Caki2 (cell line): ENCODE results near the gene TPP2. TPM values are rescaled to one million over a fixed set of nuclear protein-coding genes. Genes with fewer than 3 reads are reported as not detected.
A peak's percentile ranks its signal among the peaks of the same experiment; 100 is the strongest.

Source experiments
- DNase-seq: peaks from one replicate; pipeline ENCODE4 v3.0.0-alpha.2; 2015; ENCODE audit warnings: low read depth
- in situ Hi-C: cut with HindIII; loops from 2 replicates; pipeline ENCODE4 v1.10.0; 2016; ENCODE audit warnings: low sequenced_read_pairs, low pct_unique_long_range_greater_than_20kb, mixed read lengths
- total RNA-seq: library from RNA; depleted of rRNA; stranded (reverse); fragments of >200 nt; shearing (Covaris generic); gene quantifications from 2 replicates; pipeline ENCODE4 v1.2.3, GENCODE V29; 2014; ENCODE audit warnings: low replicate concordance; rRNA removed

Gene TPP2
- total RNA-seq, 1 experiment from 2014 or later, result 19.5 TPM

GRCh38 chr13:102701331-102701730 is 104.5 kb downstream of the TPP2 start:
- no peak for DNase-seq
- in situ Hi-C loops, result no loop called here

GRCh38 chr13:102702965-102703725 is 106.4 kb downstream of the TPP2 start:
- in situ Hi-C loops, result no loop called here
- DNase-seq, result no peak

GRCh38 chr13:102703726-102704035 is 106.9 kb downstream of the TPP2 start:
- in situ Hi-C loops, result no loop called here
- peak; percentile 60 for DNase-seq

GRCh38 chr13:102704238-102705058 is 107.7 kb downstream of the TPP2 start:
- in situ Hi-C loops, result no loop called here
- no peak for DNase-seq

GRCh38 chr13:102707467-102707866 is 110.7 kb downstream of the TPP2 start:
- in situ Hi-C loops, result no loop called here
- DNase-seq, result peak; percentile 88

GRCh38 chr13:102708211-102708610 is 111.4 kb downstream of the TPP2 start:
- in situ Hi-C loops, result no loop called here

GRCh38 chr13:102708991-102709390 is 112.2 kb downstream of the TPP2 start:
- in situ Hi-C loops, result no loop called here
- DNase-seq, result no peak

More at GRCh38 chr13:102708211-102708610, 111.4 kb downstream of the TPP2 start:
- no peak for DNase-seq

GRCh38 chr13:102709536-102709935 is 112.8 kb downstream of the TPP2 start:
- in situ Hi-C loops, result no loop called here

GRCh38 chr13:102710261-102710679 is 113.5 kb downstream of the TPP2 start:
- in situ Hi-C loops, result no loop called here

More at GRCh38 chr13:102709536-102709935, 112.8 kb downstream of the TPP2 start:
- no peak for DNase-seq

GRCh38 chr13:102715447-102715846 is 118.7 kb downstream of the TPP2 start:
- in situ Hi-C loops, result no loop called here

More at GRCh38 chr13:102710261-102710679, 113.5 kb downstream of the TPP2 start:
- no peak for DNase-seq

GRCh38 chr13:102718746-102719145 is 122.0 kb downstream of the TPP2 start:
- in situ Hi-C loops, result no loop called here
- DNase-seq, result no peak

More at GRCh38 chr13:102715447-102715846, 118.7 kb downstream of the TPP2 start:
- DNase-seq, result no peak

- in situ Hi-C loops, result no loop called here
- DNase-seq, result no peak
These were observed 125.0 kb downstream of the TPP2 start for GRCh38 chr13:102721800-102722231.

- in situ Hi-C loops, result no loop called here
- DNase-seq, result peak; percentile 61
These were observed 128.1 kb downstream of the TPP2 start for GRCh38 chr13:102724923-102725322.

- in situ Hi-C loops, result no loop called here
- no peak for DNase-seq
These were observed 129.6 kb downstream of the TPP2 start for GRCh38 chr13:102726430-102726829.

Other genes with a start within 250 kb of the TPP2 start
- gene FGF14, start 194.9 kb upstream of the TPP2 start, total RNA-seq, result not detected in 2 replicates
- gene METTL21C, start 98.1 kb downstream of the TPP2 start, total RNA-seq, result not detected in 2 replicates
- 29.5 and 34.7 TPM in 2 replicates for gene TEX30, start 176.8 kb downstream of the TPP2 start, total RNA-seq
- 10.6 and 12.1 TPM in 2 replicates for gene POGLUT2, start 202.0 kb downstream of the TPP2 start, total RNA-seq
- 10.9 and 40.5 TPM in 2 replicates for gene BIVM, start 202.1 kb downstream of the TPP2 start, total RNA-seq
- 16.2 and 21.9 TPM in 2 replicates for gene ERCC5, start 249.0 kb downstream of the TPP2 start, total RNA-seq